ENCODE results near the gene IGSF10. TPM values are rescaled to one million over a fixed set of nuclear protein-coding genes. Genes with fewer than 3 reads are reported as not detected.
A peak's percentile ranks its signal among the peaks of the same experiment; 100 is the strongest.

Gene IGSF10
- total and polyA plus RNA-seq, 2 of the 13 experiments (the other 11 are each of a cell fraction or from before 2014, with no cell fraction given) = 0.16 TPM; not detected in 1

DNA sequence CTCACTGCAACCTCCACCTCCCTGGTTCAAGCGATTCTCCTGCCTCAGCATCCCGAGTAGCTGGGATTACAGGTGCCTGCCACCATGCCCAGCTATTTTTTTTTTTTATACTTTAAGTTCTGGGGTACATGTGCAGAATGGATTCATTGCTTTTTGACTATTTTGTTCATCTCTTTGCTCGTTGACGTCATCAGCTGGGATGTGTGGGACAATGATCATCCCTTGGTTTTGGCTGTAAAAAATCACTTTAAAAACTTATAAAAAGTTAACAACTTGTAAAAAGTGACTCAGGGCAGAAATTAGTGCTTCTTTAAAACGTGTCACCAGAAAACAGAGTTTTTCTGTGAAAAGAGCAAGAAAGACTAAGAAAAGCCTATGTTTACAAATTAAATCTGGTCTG is 37.8 kb downstream of the IGSF10 start (continued):
- TF ChIP-seq FOXO1 (CRISPR knock-in tag; IDR thresholded peaks at IDR 0.05) = no peak
- TF ChIP-seq TCF7 (IDR thresholded peaks at IDR 0.05; ENCODE audit: low read depth) = no peak
- TF ChIP-seq, protein P1, sequence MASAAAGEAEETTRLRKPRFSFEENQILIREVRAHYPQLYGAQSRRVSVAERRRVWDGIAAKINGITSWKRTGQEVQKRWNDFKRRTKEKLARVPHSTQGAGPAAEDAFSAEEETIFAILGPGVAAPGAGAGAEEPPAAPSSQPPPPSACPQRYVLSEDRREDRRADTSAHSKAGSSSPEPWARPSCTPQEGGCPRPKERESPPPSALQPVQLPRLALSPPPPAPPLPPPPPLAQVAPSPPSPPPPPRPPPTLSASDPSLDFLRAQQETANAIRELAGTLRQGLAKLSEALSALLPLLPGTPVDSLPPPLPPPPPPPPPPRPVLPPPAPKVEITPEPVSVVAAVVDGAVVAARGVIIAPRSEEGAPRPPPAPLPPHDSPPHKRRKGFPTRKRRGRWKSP (CRISPR knock-in tag; IDR thresholded peaks at IDR 0.05) = no peak
- TF ChIP-seq, protein P2, sequence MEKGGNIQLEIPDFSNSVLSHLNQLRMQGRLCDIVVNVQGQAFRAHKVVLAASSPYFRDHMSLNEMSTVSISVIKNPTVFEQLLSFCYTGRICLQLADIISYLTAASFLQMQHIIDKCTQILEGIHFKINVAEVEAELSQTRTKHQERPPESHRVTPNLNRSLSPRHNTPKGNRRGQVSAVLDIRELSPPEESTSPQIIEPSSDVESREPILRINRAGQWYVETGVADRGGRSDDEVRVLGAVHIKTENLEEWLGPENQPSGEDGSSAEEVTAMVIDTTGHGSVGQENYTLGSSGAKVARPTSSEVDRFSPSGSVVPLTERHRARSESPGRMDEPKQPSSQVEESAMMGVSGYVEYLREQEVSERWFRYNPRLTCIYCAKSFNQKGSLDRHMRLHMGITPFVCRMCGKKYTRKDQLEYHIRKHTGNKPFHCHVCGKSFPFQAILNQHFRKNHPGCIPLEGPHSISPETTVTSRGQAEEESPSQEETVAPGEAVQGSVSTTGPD (CRISPR knock-in tag; IDR thresholded peaks at IDR 0.05) = no peak
- TF ChIP-seq, protein P3, sequence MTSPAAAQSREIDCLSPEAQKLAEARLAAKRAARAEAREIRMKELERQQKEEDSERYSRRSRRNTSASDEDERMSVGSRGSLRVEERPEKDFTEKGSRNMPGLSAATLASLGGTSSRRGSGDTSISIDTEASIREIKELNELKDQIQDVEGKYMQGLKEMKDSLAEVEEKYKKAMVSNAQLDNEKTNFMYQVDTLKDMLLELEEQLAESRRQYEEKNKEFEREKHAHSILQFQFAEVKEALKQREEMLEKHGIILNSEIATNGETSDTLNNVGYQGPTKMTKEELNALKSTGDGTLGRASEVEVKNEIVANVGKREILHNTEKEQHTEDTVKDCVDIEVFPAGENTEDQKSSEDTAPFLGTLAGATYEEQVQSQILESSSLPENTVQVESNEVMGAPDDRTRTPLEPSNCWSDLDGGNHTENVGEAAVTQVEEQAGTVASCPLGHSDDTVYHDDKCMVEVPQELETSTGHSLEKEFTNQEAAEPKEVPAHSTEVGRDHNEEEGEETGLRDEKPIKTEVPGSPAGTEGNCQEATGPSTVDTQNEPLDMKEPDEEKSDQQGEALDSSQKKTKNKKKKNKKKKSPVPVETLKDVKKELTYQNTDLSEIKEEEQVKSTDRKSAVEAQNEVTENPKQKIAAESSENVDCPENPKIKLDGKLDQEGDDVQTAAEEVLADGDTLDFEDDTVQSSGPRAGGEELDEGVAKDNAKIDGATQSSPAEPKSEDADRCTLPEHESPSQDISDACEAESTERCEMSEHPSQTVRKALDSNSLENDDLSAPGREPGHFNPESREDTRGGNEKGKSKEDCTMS (CRISPR knock-in tag; conservative IDR thresholded peaks at IDR 0.05) = no peak
- TF ChIP-seq REPIN1 (CRISPR knock-in tag; IDR thresholded peaks at IDR 0.05; ENCODE audit: borderline replicate concordance, low read depth) = no peak
- no peak for TF ChIP-seq NCOA1 (CRISPR knock-in tag; IDR thresholded peaks at IDR 0.05)
- peak; percentile 79 for TF ChIP-seq CREB1 (IDR thresholded peaks at IDR 0.05)
- no peak for TF ChIP-seq CREB1 (CRISPR knock-in tag; IDR thresholded peaks at IDR 0.05)

DNA sequence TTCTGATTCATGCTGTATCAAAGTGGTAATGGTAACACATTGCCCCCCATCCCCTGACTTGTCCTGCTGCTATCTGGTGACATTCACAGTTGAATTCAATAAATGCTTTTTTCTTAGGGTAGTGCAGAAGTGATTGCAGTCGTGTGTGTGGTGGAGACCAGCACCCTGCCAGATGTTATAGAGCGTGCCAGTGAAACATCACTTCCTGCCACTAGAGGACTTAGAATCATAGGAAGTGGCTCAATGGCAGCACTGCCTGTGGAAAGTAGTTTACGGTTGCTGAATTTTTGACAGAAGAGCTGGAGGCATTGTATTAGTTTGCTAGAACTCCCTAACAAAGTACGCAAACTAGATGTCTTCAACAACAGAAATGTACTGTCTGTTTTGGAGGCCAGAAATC is 38.9 kb downstream of the IGSF10 start:
- no peak for DNase-seq (ENCODE audit: low spot score)
- in situ Hi-C loops (cut with HindIII; ENCODE audit: extremely low pct_ligation_motif_present, low pct_unique_long_range_greater_than_20kb) = no loop called here
- Histone ChIP-seq H3K9me3 (ENCODE audit: low read length) (no peaks in the 10 kb centered on the region), H3K4me2 (ENCODE audit: low read depth, low read length) (no peak overlapping the region), H3K4me1 (ENCODE audit: insufficient read depth, low read length) (peaks cover 15% of the 10 kb centered on the region), H3K4me3 (replicated peaks in 1 of 3; ENCODE audit: insufficient read depth in 1 of 3, low read depth in 2 of 3, low read length in 3 of 3) (no peak overlapping the region), H3K36me3 (replicated peaks in 1 of 2; ENCODE audit: control insufficient read depth in 1 of 2, insufficient read depth in 2 of 2, low read length in 2 of 2) (no peaks in the 10 kb centered on the region), H4K20me1 (ENCODE audit: insufficient read depth, low read length) (no peaks in the 10 kb centered on the region), H2AFZ (ENCODE audit: low read length) (no peak overlapping the region), H3K79me2 (ENCODE audit: insufficient read depth, low read length) (no peaks in the 10 kb centered on the region), H3K27me3 (ENCODE audit: control insufficient read depth in 1 of 2, insufficient read depth in 2 of 2, low read length in 2 of 2) (no peaks in the 10 kb centered on the region), H3K27ac (ENCODE audit: extremely low read length, insufficient read depth, low read length) (no peak overlapping the region), H3K9ac (ENCODE audit: insufficient read depth, low read depth, low read length) (no peak overlapping the region)
- ChIA-PET CTCF (ENCODE audit: low intra/inter-chr PET ratio, low total read pairs) (no interaction called here), POLR2A (no interaction called here)
- intact Hi-C loops (cut with micrococcal nuclease; ENCODE audit: unreplicated experiment) = no loop called here
- BruUV-seq (replicated peaks) = no TSS peak
- peak; percentile 61 for ATAC-seq
- FAIRE-seq = no peak
- WGBS (ENCODE audit: low lambda C conversion rate) = 73% methylated on average over 4 of the region's 4 CpGs
- TF ChIP-seq ZSCAN22 (CRISPR knock-in tag; IDR thresholded peaks at IDR 0.05) = no peak
- TF ChIP-seq KAT7 (CRISPR knock-in tag; IDR thresholded peaks at IDR 0.05; ENCODE audit: borderline replicate concordance) = no peak
- no peak for TF ChIP-seq ZNF629 (CRISPR knock-in tag; conservative IDR thresholded peaks at IDR 0.05)
- no peak for TF ChIP-seq HHEX (CRISPR knock-in tag; IDR thresholded peaks at IDR 0.05)
- TF ChIP-seq, protein P4, sequence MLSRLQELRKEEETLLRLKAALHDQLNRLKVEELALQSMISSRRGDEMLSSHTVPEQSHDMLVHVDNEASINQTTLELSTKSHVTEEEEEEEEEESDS (CRISPR knock-in tag; IDR thresholded peaks at IDR 0.05; ENCODE audit: borderline replicate concordance) = no peak
- no peak for TF ChIP-seq MEIS1 (CRISPR knock-in tag; IDR thresholded peaks at IDR 0.05; ENCODE audit: borderline replicate concordance)
- TF ChIP-seq, protein P5, sequence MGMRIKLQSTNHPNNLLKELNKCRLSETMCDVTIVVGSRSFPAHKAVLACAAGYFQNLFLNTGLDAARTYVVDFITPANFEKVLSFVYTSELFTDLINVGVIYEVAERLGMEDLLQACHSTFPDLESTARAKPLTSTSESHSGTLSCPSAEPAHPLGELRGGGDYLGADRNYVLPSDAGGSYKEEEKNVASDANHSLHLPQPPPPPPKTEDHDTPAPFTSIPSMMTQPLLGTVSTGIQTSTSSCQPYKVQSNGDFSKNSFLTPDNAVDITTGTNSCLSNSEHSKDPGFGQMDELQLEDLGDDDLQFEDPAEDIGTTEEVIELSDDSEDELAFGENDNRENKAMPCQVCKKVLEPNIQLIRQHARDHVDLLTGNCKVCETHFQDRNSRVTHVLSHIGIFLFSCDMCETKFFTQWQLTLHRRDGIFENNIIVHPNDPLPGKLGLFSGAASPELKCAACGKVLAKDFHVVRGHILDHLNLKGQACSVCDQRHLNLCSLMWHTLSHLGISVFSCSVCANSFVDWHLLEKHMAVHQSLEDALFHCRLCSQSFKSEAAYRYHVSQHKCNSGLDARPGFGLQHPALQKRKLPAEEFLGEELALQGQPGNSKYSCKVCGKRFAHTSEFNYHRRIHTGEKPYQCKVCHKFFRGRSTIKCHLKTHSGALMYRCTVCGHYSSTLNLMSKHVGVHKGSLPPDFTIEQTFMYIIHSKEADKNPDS (CRISPR knock-in tag; IDR thresholded peaks at IDR 0.05) = no peak

Data from HepG2 (cell line).